SK-N-SH (cell line): ENCODE data around the gene TM9SF4.

ENCODE experiments used
- EP300 ChIP-seq, 2 experiments: IDR thresholded peaks; 2 replicates each; pipeline versions ENCODE4 v1.4.0 to v1.6.1; 2012; ENCODE audit warnings: borderline replicate concordance in 1 of 2, low read depth in 1 of 2, low read length in 1 of 2
- EZH2phosphoT487 ChIP-seq: fragments of 200-600 bp; sonication (generic); IDR thresholded peaks from 2 replicates; pipeline ENCODE4 v1.6.1; 2017; ENCODE audit warnings: low read depth, mixed run types, mild to moderate bottlenecking, antibody characterized with exemption, moderate library complexity, borderline replicate concordance
- FOSL2 ChIP-seq: IDR thresholded peaks from 2 replicates; pipeline ENCODE4 v1.4.0; 2012; ENCODE audit warnings: low read depth, mild to moderate bottlenecking, moderate library complexity, borderline replicate concordance
- FOXJ3 ChIP-seq: sonication (generic); formaldehyde crosslinking; IDR thresholded peaks from 2 replicates; pipeline ENCODE4 v1.5.1; 2020; ENCODE audit warnings: mild to moderate bottlenecking, missing genetic modification reagents
- GABPA ChIP-seq: IDR thresholded peaks from 2 replicates; pipeline ENCODE4 v1.4.0; 2012; ENCODE audit warnings: low read depth, mild to moderate bottlenecking
- NFIC ChIP-seq: IDR thresholded peaks from 2 replicates; pipeline ENCODE4 v1.4.0; 2012; ENCODE audit warnings: borderline replicate concordance
- POLR2AphosphoS5 ChIP-seq: IDR thresholded peaks from 2 replicates; pipeline ENCODE4 v1.6.1; 2012; ENCODE audit warnings: low read depth, low read length
- RAD21 ChIP-seq: IDR thresholded peaks from 2 replicates; pipeline ENCODE4 v1.6.1; 2012; ENCODE audit warnings: mild to moderate bottlenecking, low read length
- YY1 ChIP-seq: IDR thresholded peaks from 2 replicates; pipeline ENCODE4 v1.4.0; 2012; ENCODE audit warnings: low read depth, mild to moderate bottlenecking
- TF ChIP-seq, protein P1 (sequence below): fragments of 200-600 bp; sonication (generic); IDR thresholded peaks from 2 replicates; pipeline ENCODE4 v1.6.1; 2017; ENCODE audit warnings: antibody characterized with exemption, mild to moderate bottlenecking, moderate library complexity
- TF ChIP-seq, protein P2 (sequence below): fragments of 150-350 bp; IDR thresholded peaks from 2 replicates; pipeline ENCODE4 v1.6.1; 2017; ENCODE audit warnings: antibody characterized with exemption, low read length, low read depth, borderline replicate concordance
- TF ChIP-seq, protein P3 (sequence below): IDR thresholded peaks from 2 replicates; pipeline ENCODE4 v1.4.0; 2012; ENCODE audit warnings: low read depth, borderline replicate concordance

DNA sequence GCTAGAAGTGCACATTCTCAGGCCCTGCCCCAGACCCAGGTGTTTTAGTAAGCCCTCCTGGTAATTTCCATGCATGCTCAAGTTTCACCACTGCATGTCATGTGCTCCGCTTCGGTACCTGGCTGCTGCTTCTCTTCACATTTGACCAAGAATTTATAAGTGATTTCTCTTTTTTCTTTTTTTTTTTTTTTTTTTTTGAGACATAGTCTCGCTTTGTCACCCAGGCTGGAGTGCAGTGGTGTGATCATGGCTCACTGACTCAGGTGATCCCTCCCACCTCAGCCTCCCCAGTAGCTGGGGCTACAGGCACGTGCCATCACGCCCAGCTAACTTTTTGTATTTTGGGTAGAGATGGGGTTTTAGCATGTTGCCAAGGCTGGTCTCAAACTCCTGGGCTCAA lies 16.0 kb downstream of the TM9SF4 start:
- TF ChIP-seq, protein P1, sequence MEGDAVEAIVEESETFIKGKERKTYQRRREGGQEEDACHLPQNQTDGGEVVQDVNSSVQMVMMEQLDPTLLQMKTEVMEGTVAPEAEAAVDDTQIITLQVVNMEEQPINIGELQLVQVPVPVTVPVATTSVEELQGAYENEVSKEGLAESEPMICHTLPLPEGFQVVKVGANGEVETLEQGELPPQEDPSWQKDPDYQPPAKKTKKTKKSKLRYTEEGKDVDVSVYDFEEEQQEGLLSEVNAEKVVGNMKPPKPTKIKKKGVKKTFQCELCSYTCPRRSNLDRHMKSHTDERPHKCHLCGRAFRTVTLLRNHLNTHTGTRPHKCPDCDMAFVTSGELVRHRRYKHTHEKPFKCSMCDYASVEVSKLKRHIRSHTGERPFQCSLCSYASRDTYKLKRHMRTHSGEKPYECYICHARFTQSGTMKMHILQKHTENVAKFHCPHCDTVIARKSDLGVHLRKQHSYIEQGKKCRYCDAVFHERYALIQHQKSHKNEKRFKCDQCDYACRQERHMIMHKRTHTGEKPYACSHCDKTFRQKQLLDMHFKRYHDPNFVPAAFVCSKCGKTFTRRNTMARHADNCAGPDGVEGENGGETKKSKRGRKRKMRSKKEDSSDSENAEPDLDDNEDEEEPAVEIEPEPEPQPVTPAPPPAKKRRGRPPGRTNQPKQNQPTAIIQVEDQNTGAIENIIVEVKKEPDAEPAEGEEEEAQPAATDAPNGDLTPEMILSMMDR: no peak
- no peak for TF ChIP-seq NFIC
- no peak for TF ChIP-seq EZH2phosphoT487
- TF ChIP-seq, protein P2, sequence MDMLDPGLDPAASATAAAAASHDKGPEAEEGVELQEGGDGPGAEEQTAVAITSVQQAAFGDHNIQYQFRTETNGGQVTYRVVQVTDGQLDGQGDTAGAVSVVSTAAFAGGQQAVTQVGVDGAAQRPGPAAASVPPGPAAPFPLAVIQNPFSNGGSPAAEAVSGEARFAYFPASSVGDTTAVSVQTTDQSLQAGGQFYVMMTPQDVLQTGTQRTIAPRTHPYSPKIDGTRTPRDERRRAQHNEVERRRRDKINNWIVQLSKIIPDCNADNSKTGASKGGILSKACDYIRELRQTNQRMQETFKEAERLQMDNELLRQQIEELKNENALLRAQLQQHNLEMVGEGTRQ: no peak
- TF ChIP-seq EP300 (IDR thresholded peaks at IDR 0.05; ENCODE audit: borderline replicate concordance in 1 of 2, low read depth in 1 of 2, low read length in 1 of 2): no peak
- TF ChIP-seq RAD21: no peak
- no peak for TF ChIP-seq FOXJ3 (CRISPR knock-in tag)
- TF ChIP-seq YY1: no peak
- TF ChIP-seq FOSL2: no peak
- no peak for TF ChIP-seq GABPA
- no peak for TF ChIP-seq POLR2AphosphoS5
- TF ChIP-seq, protein P3, sequence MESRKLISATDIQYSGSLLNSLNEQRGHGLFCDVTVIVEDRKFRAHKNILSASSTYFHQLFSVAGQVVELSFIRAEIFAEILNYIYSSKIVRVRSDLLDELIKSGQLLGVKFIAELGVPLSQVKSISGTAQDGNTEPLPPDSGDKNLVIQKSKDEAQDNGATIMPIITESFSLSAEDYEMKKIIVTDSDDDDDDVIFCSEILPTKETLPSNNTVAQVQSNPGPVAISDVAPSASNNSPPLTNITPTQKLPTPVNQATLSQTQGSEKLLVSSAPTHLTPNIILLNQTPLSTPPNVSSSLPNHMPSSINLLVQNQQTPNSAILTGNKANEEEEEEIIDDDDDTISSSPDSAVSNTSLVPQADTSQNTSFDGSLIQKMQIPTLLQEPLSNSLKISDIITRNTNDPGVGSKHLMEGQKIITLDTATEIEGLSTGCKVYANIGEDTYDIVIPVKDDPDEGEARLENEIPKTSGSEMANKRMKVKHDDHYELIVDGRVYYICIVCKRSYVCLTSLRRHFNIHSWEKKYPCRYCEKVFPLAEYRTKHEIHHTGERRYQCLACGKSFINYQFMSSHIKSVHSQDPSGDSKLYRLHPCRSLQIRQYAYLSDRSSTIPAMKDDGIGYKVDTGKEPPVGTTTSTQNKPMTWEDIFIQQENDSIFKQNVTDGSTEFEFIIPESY: no peak
